ENCODE data around the gene CCDC177. TPM values are rescaled to one million over a fixed set of nuclear protein-coding genes. Genes with fewer than 3 reads are reported as not detected.

Gene CCDC177
- total and polyA plus RNA-seq, 7 donors, result not detected

DNA sequence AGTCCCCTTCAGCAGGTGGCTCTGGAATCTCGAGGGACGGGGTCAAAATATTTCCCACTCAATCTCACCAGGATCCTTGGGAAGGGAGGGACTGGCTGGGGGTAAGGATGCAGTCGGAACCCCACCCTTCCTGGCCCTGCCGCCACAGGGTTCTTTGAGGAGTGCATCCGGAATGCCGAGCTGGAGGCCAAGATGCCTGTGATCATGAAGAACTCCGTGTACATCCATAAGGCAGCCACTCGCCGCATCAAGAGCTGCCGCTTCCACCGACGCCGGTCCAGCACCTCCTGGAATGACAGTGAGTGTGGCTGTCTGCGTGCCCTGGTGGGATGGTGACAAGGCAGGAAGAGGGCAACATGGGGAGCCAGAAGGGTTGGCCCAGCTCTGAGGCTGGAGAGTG lies 47.0 kb downstream of the CCDC177 start:
- ATAC-seq (no peak), DNase-seq (no peak)
- Histone ChIP-seq H3K27me3 (ENCODE audit: insufficient read depth in 3 of 3, low read length in 2 of 3) (peaks cover 0 to 5% (median 0%) of the 10 kb centered on the region in 3 donors), H3K4me1 (no peaks in the 10 kb centered on the region), H3K4me3 (no peak overlapping the region), H3K9me3 (no peaks in the 10 kb centered on the region), H3K27ac (no peak overlapping the region), H3K36me3 (ENCODE audit: insufficient read depth in 1 of 2, low read depth in 1 of 2) (no peaks in the 10 kb centered on the region)
- TF ChIP-seq, protein P1, sequence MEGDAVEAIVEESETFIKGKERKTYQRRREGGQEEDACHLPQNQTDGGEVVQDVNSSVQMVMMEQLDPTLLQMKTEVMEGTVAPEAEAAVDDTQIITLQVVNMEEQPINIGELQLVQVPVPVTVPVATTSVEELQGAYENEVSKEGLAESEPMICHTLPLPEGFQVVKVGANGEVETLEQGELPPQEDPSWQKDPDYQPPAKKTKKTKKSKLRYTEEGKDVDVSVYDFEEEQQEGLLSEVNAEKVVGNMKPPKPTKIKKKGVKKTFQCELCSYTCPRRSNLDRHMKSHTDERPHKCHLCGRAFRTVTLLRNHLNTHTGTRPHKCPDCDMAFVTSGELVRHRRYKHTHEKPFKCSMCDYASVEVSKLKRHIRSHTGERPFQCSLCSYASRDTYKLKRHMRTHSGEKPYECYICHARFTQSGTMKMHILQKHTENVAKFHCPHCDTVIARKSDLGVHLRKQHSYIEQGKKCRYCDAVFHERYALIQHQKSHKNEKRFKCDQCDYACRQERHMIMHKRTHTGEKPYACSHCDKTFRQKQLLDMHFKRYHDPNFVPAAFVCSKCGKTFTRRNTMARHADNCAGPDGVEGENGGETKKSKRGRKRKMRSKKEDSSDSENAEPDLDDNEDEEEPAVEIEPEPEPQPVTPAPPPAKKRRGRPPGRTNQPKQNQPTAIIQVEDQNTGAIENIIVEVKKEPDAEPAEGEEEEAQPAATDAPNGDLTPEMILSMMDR (IDR thresholded peaks at IDR 0.05), result no peak
- 87 to 88% (median 87%) methylated on average over 14 of the region's 14 CpGs for WGBS, 3 donors
- intact Hi-C loops (cut with DNase I), result no loop called here

DNA sequence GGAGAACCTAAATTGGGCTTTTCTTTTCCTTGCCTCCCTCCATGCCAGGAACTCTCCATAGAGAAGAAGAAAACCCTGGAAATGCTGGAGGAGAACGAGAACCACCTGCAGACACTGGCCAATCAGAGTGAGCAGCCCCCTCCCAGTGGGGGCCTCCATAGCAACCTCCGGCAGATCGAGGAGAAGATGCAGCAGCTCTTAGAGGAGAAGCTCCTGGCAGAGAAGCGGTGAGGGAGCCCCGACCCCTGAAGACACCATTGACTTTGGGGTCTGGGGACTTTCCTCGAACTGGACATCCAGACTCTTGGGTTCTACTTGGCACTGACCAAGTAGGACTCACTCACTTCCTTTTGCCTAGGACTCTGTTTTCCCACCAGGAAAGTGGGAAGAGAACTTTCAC lies 48.8 kb downstream of the CCDC177 start:
- H3K27ac ChIP-seq, result no peak overlapping the region
- ATAC-seq, result no peak
- no peaks in the 10 kb centered on the region for H3K4me1 ChIP-seq
- H3K9me3 ChIP-seq, result no peaks in the 10 kb centered on the region
- 71 to 82% (median 81%) methylated on average over 6 of the region's 6 CpGs for WGBS, 3 donors
- DNase-seq, result no peak
- TF ChIP-seq, protein P1 (IDR thresholded peaks at IDR 0.05), result no peak
- H3K36me3 ChIP-seq (ENCODE audit: insufficient read depth in 1 of 2, low read depth in 1 of 2), result no peaks in the 10 kb centered on the region
- intact Hi-C loops (cut with DNase I), result no loop called here
- no peak overlapping the region for H3K4me3 ChIP-seq
- H3K27me3 ChIP-seq (ENCODE audit: insufficient read depth in 3 of 3, low read length in 2 of 3), result peaks cover 0 to 5% (median 0%) of the 10 kb centered on the region in 3 donors

DNA sequence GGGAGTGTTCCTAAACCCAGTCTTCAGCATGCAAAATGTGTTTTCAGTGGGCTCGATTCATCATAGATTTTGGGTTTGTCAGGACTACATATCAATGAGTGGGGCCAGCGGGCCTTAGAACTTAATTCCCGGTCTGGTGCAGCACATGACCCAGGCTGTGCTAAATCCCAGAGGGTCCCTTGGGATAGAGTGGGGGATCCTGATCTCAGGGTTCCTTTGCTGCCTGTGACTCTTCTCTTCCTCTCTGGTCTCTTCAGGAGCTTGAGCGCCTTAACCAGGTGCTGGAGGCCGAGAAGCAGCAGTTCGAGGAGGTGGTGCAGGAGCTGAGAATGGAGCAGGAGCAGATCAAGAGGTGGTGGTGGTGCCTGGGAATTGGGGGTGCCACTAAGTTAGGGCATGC lies 52.6 kb downstream of the CCDC177 start:
- Histone ChIP-seq H3K36me3 (ENCODE audit: insufficient read depth in 1 of 2, low read depth in 1 of 2) (no peaks in the 10 kb centered on the region), H3K4me1 (no peaks in the 10 kb centered on the region), H3K27ac (no peak overlapping the region), H3K4me3 (no peak overlapping the region), H3K27me3 (ENCODE audit: insufficient read depth in 3 of 3, low read length in 2 of 3) (peaks cover 0 to 4% (median 0%) of the 10 kb centered on the region in 3 donors), H3K9me3 (no peaks in the 10 kb centered on the region)
- no peak for DNase-seq
- TF ChIP-seq, protein P1 (IDR thresholded peaks at IDR 0.05), result no peak
- intact Hi-C loops (cut with DNase I), result no loop called here
- no peak for ATAC-seq
- WGBS, 3 donors, result 90 to 95% (median 94%) methylated on average over 6 of the region's 6 CpGs

Other genes starting within 250 kb of the CCDC177 start
- gene ERH, start 176.6 kb downstream of the CCDC177 start, total RNA-seq, result 100 to 1,000 TPM in 2 of 4 donors, 10 to 100 TPM in 2; 86.2 to 115 (median 103) TPM
- gene ERH, start 176.6 kb downstream of the CCDC177 start, polyA plus RNA-seq, result 100 to 1,000 TPM in 2 of 3 donors, 10 to 100 TPM in 1; 76.9 to 130 (median 111) TPM
- gene SLC39A9, start 176.2 kb downstream of the CCDC177 start, total RNA-seq, result 10 to 100 TPM; 11.8 to 16.7 (median 14.9) TPM
- 10 to 100 TPM in 2 of 3 donors, 1 to 10 TPM in 1; 6.1 to 19.8 (median 19.2) TPM for gene SLC39A9, start 176.2 kb downstream of the CCDC177 start, polyA plus RNA-seq
- gene PLEKHD1, start 90.1 kb downstream of the CCDC177 start, total RNA-seq, result under 1 TPM in 3 of 4 donors, not detected in 1; 0.04 to 0.69 (median 0.08) TPM
- gene PLEKHD1, start 90.1 kb downstream of the CCDC177 start, polyA plus RNA-seq, result under 1 TPM; 0.01 to 0.04 (median 0.03) TPM
- gene SUSD6, start 36.7 kb upstream of the CCDC177 start, total RNA-seq, result 10 to 100 TPM; 14.9 to 23.4 (median 22.4) TPM
- 10 to 100 TPM in 2 of 3 donors, 1 to 10 TPM in 1; 6.9 to 13.3 (median 11.7) TPM for gene SUSD6, start 36.7 kb upstream of the CCDC177 start, polyA plus RNA-seq
- gene SRSF5, start 192.3 kb upstream of the CCDC177 start, total RNA-seq, result 100 to 1,000 TPM in 3 of 4 donors, 10 to 100 TPM in 1; 95.6 to 171 (median 104) TPM
- gene SRSF5, start 192.3 kb upstream of the CCDC177 start, polyA plus RNA-seq, result 100 to 1,000 TPM in 1 of 3 donors, 10 to 100 TPM in 2; 72.7 to 144 (median 93.8) TPM
- gene SLC10A1, start 222.4 kb upstream of the CCDC177 start, total RNA-seq, result not detected
- not detected for gene SLC10A1, start 222.4 kb upstream of the CCDC177 start, polyA plus RNA-seq